HCT116 (cell line): Measurements from ENCODE around the gene TJP2. TPM values are rescaled to one million over a fixed set of nuclear protein-coding genes. Genes with fewer than 3 reads are reported as not detected.

Source experiments
- ATAC-seq: fragments of 200-7000 bp; cut with Tn5 transposase; 2 replicates; pipeline ENCODE4 v1.9.1; 2020; ENCODE audit warnings: mild to moderate bottlenecking, moderate library complexity
- BruUV-seq: library from RNA; stranded (reverse); fragments of 400-500 nt; replicated peaks from 2 replicates; lab custom pipeline; 2021; lab: Mats Ljungman, UMichigan
- CTCF ChIA-PET: fragments of 300-600 bp; sonication (Branson Sonifier 250); formaldehyde crosslinking; loops from one replicate; lab custom pipeline; 2021; ENCODE audit warnings: antibody characterized with exemption; lab: Charles Lee
- POLR2A ChIA-PET: fragments of 300-600, 350-600 bp; sonication (Branson Sonifier 250); formaldehyde crosslinking; loops from one replicate; lab custom pipeline; 2021; ENCODE audit warnings: antibody characterized with exemption; lab: Charles Lee
- RAD21 ChIA-PET, 2 experiments: fragments of 300-600 bp; sonication (Branson Sonifier 250); formaldehyde crosslinking; loops; one replicate each; lab custom pipeline; 2023; ENCODE audit warnings: low total read pairs in 2 of 2; ENCODE audit not compliant: uncharacterized antibody in 2 of 2, unreplicated experiment in 2 of 2, low non-redundant PET in 1 of 2; lab: Charles Lee
- DNase-seq: peaks from one replicate; pipeline ENCODE4 v3.0.0-alpha.2; 2010; ENCODE audit warnings: low read depth, low spot score
- H2AFZ ChIP-seq: fragments of 200-600 bp; shearing (Covaris generic), sonication (generic); 2 replicates; pipeline ENCODE4 v1.6.1; 2017; ENCODE audit warnings: low read depth, mixed run types, mixed read lengths, antibody characterized with exemption, low read length; ENCODE audit not compliant: poor library complexity, severe bottlenecking
- H3K27ac ChIP-seq: 2 replicates; pipeline ENCODE4 v1.5.1; 2012; ENCODE audit warnings: low read depth, low read length
- H3K27me3 ChIP-seq: fragments of 200-600 bp; sonication (generic); 2 replicates; pipeline ENCODE4 v1.6.1; 2016; ENCODE audit warnings: mixed run types, low read length, mixed read lengths; ENCODE audit not compliant: insufficient read depth
- H3K36me3 ChIP-seq, 2 experiments: fragments of 200-500 bp in 1 of 2; fragments of 200-600 bp in 1 of 2; sonication (Bioruptor generic) in 1 of 2; sonication (generic) in 1 of 2; 2 replicates each; pipeline versions ENCODE4 v1.5.1 to v1.6.1; 2014 to 2016; ENCODE audit warnings: low read length in 2 of 2, inconsistent platforms in 1 of 2, mixed read lengths in 1 of 2, mixed run types in 1 of 2; ENCODE audit not compliant: insufficient read depth in 2 of 2, control insufficient read depth in 1 of 2
- H3K4me1 ChIP-seq, 2 experiments: fragments of 200-600 bp in 1 of 2; sonication (generic) in 1 of 2; 2 replicates each; pipeline versions ENCODE4 v1.5.1 to v1.6.1; 2012 to 2017; ENCODE audit warnings: low read length in 2 of 2, inconsistent platforms in 1 of 2, mild to moderate bottlenecking in 1 of 2, mixed read lengths in 1 of 2, mixed run types in 1 of 2, moderate library complexity in 1 of 2; ENCODE audit not compliant: insufficient read depth in 2 of 2, control insufficient read depth in 1 of 2
- H3K4me2 ChIP-seq: fragments of 200-600 bp; sonication (generic); 2 replicates; pipeline ENCODE4 v1.6.1; 2017; ENCODE audit warnings: mixed run types, low read length, mixed read lengths
- H3K4me3 ChIP-seq, 2 experiments: fragments of 200-600 bp in 1 of 2; sonication (generic) in 1 of 2; replicated peaks in 1 of 2; 2 replicates each; pipeline ENCODE4 v1.5.1; 2011 to 2016; ENCODE audit warnings: low read length in 2 of 2, control low read depth in 1 of 2, low read depth in 1 of 2, mild to moderate bottlenecking in 1 of 2, mixed read lengths in 1 of 2, mixed run types in 1 of 2
- H3K79me2 ChIP-seq: fragments of 200-600 bp; sonication (generic); 2 replicates; pipeline ENCODE4 v1.6.1; 2017; ENCODE audit warnings: mild to moderate bottlenecking, mixed run types, low read length, moderate library complexity, mixed read lengths; ENCODE audit not compliant: insufficient read depth
- H3K9ac ChIP-seq: fragments of 200-600 bp; sonication (generic); 2 replicates; pipeline ENCODE4 v1.6.1; 2016; ENCODE audit warnings: low read length, mixed read lengths
- H3K9me2 ChIP-seq: fragments of 200-600 bp; sonication (generic), shearing (Covaris generic); 2 replicates; pipeline ENCODE4 v1.6.1; 2017; ENCODE audit warnings: mixed run types, mild to moderate bottlenecking, moderate library complexity; ENCODE audit not compliant: insufficient read depth
- H3K9me3 ChIP-seq, 2 experiments: fragments of 200-500 bp in 1 of 2; fragments of 200-600 bp in 1 of 2; sonication (Bioruptor generic) in 1 of 2; sonication (generic) in 1 of 2; 2 replicates each; pipeline ENCODE4 v1.6.1; 2014 to 2017; ENCODE audit warnings: low read length in 2 of 2, mixed read lengths in 2 of 2, inconsistent platforms in 1 of 2, low read depth in 1 of 2, mild to moderate bottlenecking in 1 of 2, mixed run types in 1 of 2, moderate library complexity in 1 of 2; ENCODE audit not compliant: control insufficient read depth in 1 of 2, insufficient read depth in 1 of 2
- H4K20me1 ChIP-seq: fragments of 200-600 bp; sonication (generic), shearing (Covaris generic); 2 replicates; pipeline ENCODE4 v1.6.1; 2017; ENCODE audit warnings: mixed run types, mild to moderate bottlenecking, moderate library complexity; ENCODE audit not compliant: insufficient read depth
- ATF3 ChIP-seq: IDR thresholded peaks from 2 replicates; pipeline ENCODE4 v1.6.1; 2012
- CBX3 ChIP-seq: IDR thresholded peaks from 2 replicates; pipeline ENCODE4 v1.6.1; 2012; ENCODE audit warnings: low read depth
- CEBPB ChIP-seq: IDR thresholded peaks from 2 replicates; pipeline ENCODE4 v1.6.1; 2012; ENCODE audit warnings: low read depth
- EGR1 ChIP-seq: IDR thresholded peaks from 2 replicates; pipeline ENCODE4 v1.6.1; 2012; ENCODE audit warnings: low read depth
- ELF1 ChIP-seq: IDR thresholded peaks from 2 replicates; pipeline ENCODE4 v1.6.1; 2012; ENCODE audit warnings: low read depth, borderline replicate concordance
- EZH2 ChIP-seq: fragments of 200-600 bp; sonication (generic); IDR thresholded peaks from 2 replicates; pipeline ENCODE4 v1.6.1; 2017; ENCODE audit warnings: antibody characterized with exemption, mixed run types
- EZH2phosphoT487 ChIP-seq: fragments of 200-600 bp; IDR thresholded peaks from 2 replicates; pipeline ENCODE4 v1.6.1; 2018; ENCODE audit warnings: antibody characterized with exemption, borderline replicate concordance
- FOSL1 ChIP-seq: IDR thresholded peaks from 2 replicates; pipeline ENCODE4 v1.6.1; 2012; ENCODE audit warnings: low read depth
- JUND ChIP-seq: IDR thresholded peaks from 2 replicates; pipeline ENCODE4 v1.6.1; 2012
- MAX ChIP-seq: IDR thresholded peaks from 2 replicates; pipeline ENCODE4 v1.6.1; 2012
- POLR2A ChIP-seq: IDR thresholded peaks from 2 replicates; pipeline ENCODE4 v1.7.0; 2011; ENCODE audit warnings: borderline replicate concordance; ENCODE audit not compliant: insufficient read depth, insufficient read length; ENCODE audit errors: extremely low read depth
- POLR2AphosphoS5 ChIP-seq: IDR thresholded peaks from 2 replicates; pipeline ENCODE4 v1.6.1; 2011; ENCODE audit warnings: mild to moderate bottlenecking, low read depth, low read length, moderate library complexity
- SIN3A ChIP-seq: IDR thresholded peaks from 2 replicates; pipeline ENCODE4 v1.6.1; 2012; ENCODE audit warnings: low read depth
- SP1 ChIP-seq: IDR thresholded peaks from 2 replicates; pipeline ENCODE4 v1.6.1; 2012; ENCODE audit warnings: low read depth
- SRF ChIP-seq: IDR thresholded peaks from 2 replicates; pipeline ENCODE4 v1.6.1; 2012; ENCODE audit warnings: low read depth
- TCF7L2 ChIP-seq: IDR thresholded peaks from 2 replicates; pipeline ENCODE4 v1.7.0; 2011; ENCODE audit warnings: borderline replicate concordance, inconsistent platforms; ENCODE audit not compliant: insufficient read depth, insufficient read length; ENCODE audit errors: extremely low read depth
- YY1 ChIP-seq: IDR thresholded peaks from 2 replicates; pipeline ENCODE4 v1.6.1; 2011; ENCODE audit warnings: low read length, low read depth, moderate library complexity, mild to moderate bottlenecking; ENCODE audit not compliant: insufficient replicate concordance; ENCODE audit errors: extremely low read depth
- ZFX ChIP-seq: fragments of 450-650 bp; IDR thresholded peaks from 2 replicates; pipeline ENCODE4 v1.6.1; 2017
- intact Hi-C: fragments of 100-400 bp; cut with micrococcal nuclease; formaldehyde crosslinking; loops from 2 replicates; pipeline ENCODE4 v1.10.0; 2022
- total RNA-seq: library from RNA; stranded (reverse); gene quantifications from one replicate; pipeline ENCODE4 v1.2.1, GENCODE V29; 2021; ENCODE audit not compliant: unreplicated experiment
- TF ChIP-seq, protein P1 (sequence below), 3 experiments: fragments of 200-600 bp in 1 of 3; sonication (generic) in 1 of 3; IDR thresholded peaks in 2 of 3; conservative IDR thresholded peaks in 1 of 3; 2 replicates each; pipeline ENCODE4 v1.5.1; 2012 to 2017; ENCODE audit warnings: low read depth in 2 of 3, low read length in 2 of 3, antibody characterized with exemption in 1 of 3, borderline replicate concordance in 1 of 3, control low read depth in 1 of 3, mild to moderate bottlenecking in 1 of 3, mixed read lengths in 1 of 3, mixed run types in 1 of 3, moderate library complexity in 1 of 3; ENCODE audit not compliant: insufficient read depth in 1 of 3
- TF ChIP-seq, protein P2 (sequence below): IDR thresholded peaks from 2 replicates; pipeline ENCODE4 v1.6.1; 2012; ENCODE audit warnings: low read depth

Gene TJP2
- total RNA-seq, 1 experiment from 2014 or later: 39.7 TPM

DNA sequence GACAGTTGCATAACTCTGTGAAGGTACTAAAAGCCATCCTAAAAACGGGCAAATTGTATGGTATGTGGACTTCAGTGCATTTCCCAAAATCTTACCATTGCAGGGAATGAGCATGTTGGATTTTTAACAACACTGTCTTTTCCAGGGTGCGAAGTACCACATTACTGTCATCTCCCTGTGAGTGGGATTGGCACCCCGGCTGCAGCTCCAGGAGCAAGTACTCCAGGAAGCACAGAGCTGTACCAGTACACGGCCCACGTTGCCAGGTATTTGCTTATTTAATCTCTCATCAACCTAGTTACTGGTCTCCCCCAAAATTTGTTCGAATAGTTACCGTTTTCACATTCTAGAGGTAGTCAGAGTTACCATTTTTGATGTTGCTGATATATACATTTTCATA is 22.6 kb upstream of the TJP2 start:
- no peaks in the 10 kb centered on the region for H3K9me2 ChIP-seq
- no peak overlapping the region for H2AFZ ChIP-seq
- POLR2A ChIA-PET: no interaction called here
- H3K9me3 ChIP-seq: no peaks in the 10 kb centered on the region
- no peak overlapping the region for H3K4me3 ChIP-seq
- H3K27ac ChIP-seq: no peak overlapping the region
- ATAC-seq: no peak
- H3K27me3 ChIP-seq: no peaks in the 10 kb centered on the region
- intact Hi-C loops: no loop called here
- TF ChIP-seq ZFX: no peak
- TF ChIP-seq CBX3: no peak
- no peak for TF ChIP-seq EGR1
- no peak for TF ChIP-seq FOSL1
- no peak for TF ChIP-seq SIN3A
- TF ChIP-seq ELF1: no peak
- no peak for TF ChIP-seq ATF3
- no peak for TF ChIP-seq MAX
- TF ChIP-seq JUND: no peak
- no peak for TF ChIP-seq CEBPB
- no peak for TF ChIP-seq SP1
- no peak for TF ChIP-seq SRF
- TF ChIP-seq TCF7L2: no peak
- TF ChIP-seq, protein P1, sequence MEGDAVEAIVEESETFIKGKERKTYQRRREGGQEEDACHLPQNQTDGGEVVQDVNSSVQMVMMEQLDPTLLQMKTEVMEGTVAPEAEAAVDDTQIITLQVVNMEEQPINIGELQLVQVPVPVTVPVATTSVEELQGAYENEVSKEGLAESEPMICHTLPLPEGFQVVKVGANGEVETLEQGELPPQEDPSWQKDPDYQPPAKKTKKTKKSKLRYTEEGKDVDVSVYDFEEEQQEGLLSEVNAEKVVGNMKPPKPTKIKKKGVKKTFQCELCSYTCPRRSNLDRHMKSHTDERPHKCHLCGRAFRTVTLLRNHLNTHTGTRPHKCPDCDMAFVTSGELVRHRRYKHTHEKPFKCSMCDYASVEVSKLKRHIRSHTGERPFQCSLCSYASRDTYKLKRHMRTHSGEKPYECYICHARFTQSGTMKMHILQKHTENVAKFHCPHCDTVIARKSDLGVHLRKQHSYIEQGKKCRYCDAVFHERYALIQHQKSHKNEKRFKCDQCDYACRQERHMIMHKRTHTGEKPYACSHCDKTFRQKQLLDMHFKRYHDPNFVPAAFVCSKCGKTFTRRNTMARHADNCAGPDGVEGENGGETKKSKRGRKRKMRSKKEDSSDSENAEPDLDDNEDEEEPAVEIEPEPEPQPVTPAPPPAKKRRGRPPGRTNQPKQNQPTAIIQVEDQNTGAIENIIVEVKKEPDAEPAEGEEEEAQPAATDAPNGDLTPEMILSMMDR (IDR thresholded peaks at IDR 0.05 in 2 of 3, conservative IDR thresholded peaks at IDR 0.05 in 1 of 3; ENCODE audit: borderline replicate concordance in 1 of 3, insufficient read depth in 1 of 3, low read depth in 2 of 3, low read length in 2 of 3): no peak
- TF ChIP-seq, protein P2, sequence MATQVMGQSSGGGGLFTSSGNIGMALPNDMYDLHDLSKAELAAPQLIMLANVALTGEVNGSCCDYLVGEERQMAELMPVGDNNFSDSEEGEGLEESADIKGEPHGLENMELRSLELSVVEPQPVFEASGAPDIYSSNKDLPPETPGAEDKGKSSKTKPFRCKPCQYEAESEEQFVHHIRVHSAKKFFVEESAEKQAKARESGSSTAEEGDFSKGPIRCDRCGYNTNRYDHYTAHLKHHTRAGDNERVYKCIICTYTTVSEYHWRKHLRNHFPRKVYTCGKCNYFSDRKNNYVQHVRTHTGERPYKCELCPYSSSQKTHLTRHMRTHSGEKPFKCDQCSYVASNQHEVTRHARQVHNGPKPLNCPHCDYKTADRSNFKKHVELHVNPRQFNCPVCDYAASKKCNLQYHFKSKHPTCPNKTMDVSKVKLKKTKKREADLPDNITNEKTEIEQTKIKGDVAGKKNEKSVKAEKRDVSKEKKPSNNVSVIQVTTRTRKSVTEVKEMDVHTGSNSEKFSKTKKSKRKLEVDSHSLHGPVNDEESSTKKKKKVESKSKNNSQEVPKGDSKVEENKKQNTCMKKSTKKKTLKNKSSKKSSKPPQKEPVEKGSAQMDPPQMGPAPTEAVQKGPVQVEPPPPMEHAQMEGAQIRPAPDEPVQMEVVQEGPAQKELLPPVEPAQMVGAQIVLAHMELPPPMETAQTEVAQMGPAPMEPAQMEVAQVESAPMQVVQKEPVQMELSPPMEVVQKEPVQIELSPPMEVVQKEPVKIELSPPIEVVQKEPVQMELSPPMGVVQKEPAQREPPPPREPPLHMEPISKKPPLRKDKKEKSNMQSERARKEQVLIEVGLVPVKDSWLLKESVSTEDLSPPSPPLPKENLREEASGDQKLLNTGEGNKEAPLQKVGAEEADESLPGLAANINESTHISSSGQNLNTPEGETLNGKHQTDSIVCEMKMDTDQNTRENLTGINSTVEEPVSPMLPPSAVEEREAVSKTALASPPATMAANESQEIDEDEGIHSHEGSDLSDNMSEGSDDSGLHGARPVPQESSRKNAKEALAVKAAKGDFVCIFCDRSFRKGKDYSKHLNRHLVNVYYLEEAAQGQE: no peak
- TF ChIP-seq EZH2phosphoT487: no peak
- TF ChIP-seq EZH2: no peak
- no peak for TF ChIP-seq POLR2AphosphoS5
- no peak for TF ChIP-seq POLR2A
- TF ChIP-seq YY1: no peak
- TF ChIP-seq, all 23 proteins: peak for 0
- Histone ChIP-seq H3K9ac (no peak overlapping the region), H3K4me1 (0 out of 4 replicates have a peak, but pooled peaks cover 0 to 2% of the 10 kb centered on the region in 2 experiments), H4K20me1 (no peaks in the 10 kb centered on the region), H3K36me3 (no peaks in the 10 kb centered on the region; a peak in 2 of 4 replicates), H3K79me2 (no peaks in the 10 kb centered on the region), H3K4me2 (no peak overlapping the region)
- ChIA-PET RAD21 (no interaction called here), CTCF (no interaction called here)
- BruUV-seq: no TSS peak
- DNase-seq: no peak
